SK-N-SH (cell line): ENCODE measurements around the gene BDKRB1. TPM values are rescaled to one million over a fixed set of nuclear protein-coding genes. Genes with fewer than 3 reads are reported as not detected.

Experiments used
- CTCF ChIA-PET: fragments of 300-600, 350-600 bp; formaldehyde crosslinking; extraction: SDS; loops from one replicate; lab custom pipeline; 2021; lab: Yijun Ruan, JAX
- POLR2A ChIA-PET: fragments of 350-600 bp; sonication (Branson Sonifier 250); formaldehyde crosslinking; extraction: SDS; loops from one replicate; lab custom pipeline; 2020; ENCODE audit warnings: antibody characterized with exemption, inconsistent platforms; lab: Yijun Ruan, JAX
- DNase-seq: peaks from one replicate; pipeline ENCODE4 v3.0.0; 2012
- H2AFZ ChIP-seq: fragments of 200-600 bp; sonication (generic); 2 replicates; pipeline ENCODE4 v1.8.1; 2016; ENCODE audit warnings: antibody characterized with exemption, mild to moderate bottlenecking, low read depth
- H3F3A ChIP-seq: fragments of 200-600 bp; sonication (generic); replicated peaks from 2 replicates; pipeline ENCODE3; 2016; ENCODE audit warnings: antibody characterized with exemption, mild to moderate bottlenecking; ENCODE audit not compliant: insufficient read depth
- H3K27ac ChIP-seq, 2 experiments: fragments of 200-500 bp in 1 of 2; fragments of 200-600 bp in 1 of 2; sonication (Bioruptor generic) in 1 of 2; sonication (generic), shearing (Covaris generic) in 1 of 2; 2 replicates each; pipeline versions ENCODE4 v1.5.1 to v1.6.1; 2014 to 2016; ENCODE audit warnings: low read depth in 2 of 2, inconsistent platforms in 1 of 2, low read length in 1 of 2, mild to moderate bottlenecking in 1 of 2, mixed read lengths in 1 of 2
- H3K27me3 ChIP-seq: fragments of 200-600 bp; sonication (generic), shearing (Covaris generic); 2 replicates; pipeline ENCODE4 v1.6.1; 2016; ENCODE audit warnings: mixed run types; ENCODE audit not compliant: insufficient read depth
- H3K36me3 ChIP-seq, 2 experiments: fragments of 200-500 bp in 1 of 2; fragments of 200-600 bp in 1 of 2; sonication (Bioruptor generic) in 1 of 2; sonication (generic) in 1 of 2; replicated peaks in 1 of 2; 2 replicates each; pipeline versions ENCODE3 to v1.5.1; 2014 to 2016; ENCODE audit warnings: low read length in 1 of 2, mild to moderate bottlenecking in 1 of 2; ENCODE audit not compliant: insufficient read depth in 2 of 2, control insufficient read depth in 1 of 2
- H3K4me1 ChIP-seq, 2 experiments: fragments of 200-500 bp in 1 of 2; fragments of 200-600 bp in 1 of 2; sonication (Bioruptor generic) in 1 of 2; sonication (generic), shearing (Covaris generic) in 1 of 2; 2 replicates each; pipeline versions ENCODE4 v1.5.1 to v1.6.1; 2014 to 2016; ENCODE audit warnings: low read depth in 1 of 2, low read length in 1 of 2, mixed run types in 1 of 2; ENCODE audit not compliant: insufficient read depth in 2 of 2, control insufficient read depth in 1 of 2
- H3K4me2 ChIP-seq: fragments of 200-600 bp; sonication (generic), shearing (Covaris generic); 2 replicates; pipeline ENCODE4 v1.6.1; 2017; ENCODE audit warnings: mixed run types
- H3K4me3 ChIP-seq, 2 experiments: fragments of 200-500 bp in 1 of 2; fragments of 200-600 bp in 1 of 2; sonication (Bioruptor generic) in 1 of 2; sonication (generic), shearing (Covaris generic) in 1 of 2; 2 replicates each; pipeline versions ENCODE4 v1.5.1 to v1.8.1; 2014 to 2016; ENCODE audit warnings: low read depth in 2 of 2, inconsistent platforms in 1 of 2, low read length in 1 of 2, mild to moderate bottlenecking in 1 of 2, mixed read lengths in 1 of 2, moderate library complexity in 1 of 2
- H3K79me2 ChIP-seq: fragments of 200-600 bp; sonication (generic); 2 replicates; pipeline ENCODE4 v1.8.1; 2017; ENCODE audit warnings: mild to moderate bottlenecking; ENCODE audit not compliant: insufficient read depth
- H3K9ac ChIP-seq: fragments of 200-600 bp; sonication (generic); 2 replicates; pipeline ENCODE4 v1.6.1; 2017; ENCODE audit warnings: mixed run types
- H3K9me2 ChIP-seq: fragments of 200-600 bp; sonication (generic); 2 replicates; pipeline ENCODE4 v1.6.1; 2017; ENCODE audit warnings: mixed run types
- H3K9me3 ChIP-seq: fragments of 200-600 bp; sonication (generic); 2 replicates; pipeline ENCODE4 v1.6.1; 2017; ENCODE audit warnings: mixed run types, mild to moderate bottlenecking, moderate library complexity
- H4K20me1 ChIP-seq: fragments of 200-600 bp; sonication (generic); 2 replicates; pipeline ENCODE4 v1.6.1; 2017; ENCODE audit warnings: mild to moderate bottlenecking, mixed run types; ENCODE audit not compliant: insufficient read depth
- CHD2 ChIP-seq: fragments of 150-350 bp; IDR thresholded peaks from 2 replicates; pipeline ENCODE4 v1.6.1; 2018; ENCODE audit warnings: low read length; ENCODE audit not compliant: partially characterized antibody
- ELF1 ChIP-seq: IDR thresholded peaks from 2 replicates; pipeline ENCODE4 v1.4.0; 2012
- FOSL2 ChIP-seq: IDR thresholded peaks from 2 replicates; pipeline ENCODE4 v1.4.0; 2012; ENCODE audit warnings: low read depth, mild to moderate bottlenecking, moderate library complexity, borderline replicate concordance
- FOXJ3 ChIP-seq: sonication (generic); formaldehyde crosslinking; IDR thresholded peaks from 2 replicates; pipeline ENCODE4 v1.5.1; 2020; ENCODE audit warnings: mild to moderate bottlenecking, missing genetic modification reagents
- FOXM1 ChIP-seq: IDR thresholded peaks from 2 replicates; pipeline ENCODE4 v1.4.0; 2012; ENCODE audit warnings: low read depth, mild to moderate bottlenecking
- IRF3 ChIP-seq: fragments of 150-350 bp; IDR thresholded peaks from 2 replicates; pipeline ENCODE4 v1.6.1; 2016; ENCODE audit warnings: mild to moderate bottlenecking, low read depth, low read length
- JUND ChIP-seq: IDR thresholded peaks from 2 replicates; pipeline ENCODE4 v1.4.0; 2012
- MEF2A ChIP-seq: IDR thresholded peaks from 2 replicates; pipeline ENCODE4 v1.4.0; 2012; ENCODE audit warnings: low read depth, borderline replicate concordance
- MXI1 ChIP-seq: IDR thresholded peaks from 2 replicates; pipeline ENCODE4 v1.6.1; 2012; ENCODE audit warnings: mild to moderate bottlenecking, low read depth, low read length, improper control_type of control experiment
- NFIC ChIP-seq: IDR thresholded peaks from 2 replicates; pipeline ENCODE4 v1.4.0; 2012; ENCODE audit warnings: borderline replicate concordance
- RAD21 ChIP-seq: IDR thresholded peaks from 2 replicates; pipeline ENCODE4 v1.6.1; 2012; ENCODE audit warnings: mild to moderate bottlenecking, low read length
- REST ChIP-seq: IDR thresholded peaks from 2 replicates; pipeline ENCODE4 v1.6.1; 2012; ENCODE audit warnings: mild to moderate bottlenecking, low read depth, low read length, moderate library complexity
- RXRA ChIP-seq: IDR thresholded peaks from 2 replicates; pipeline ENCODE4 v1.4.0; 2012; ENCODE audit warnings: low read depth, mild to moderate bottlenecking, borderline replicate concordance
- SMC3 ChIP-seq: IDR thresholded peaks from 2 replicates; pipeline ENCODE4 v1.6.1; 2012; ENCODE audit warnings: low read depth, low read length, improper control_type of control experiment
- TAF1 ChIP-seq: IDR thresholded peaks from 2 replicates; pipeline ENCODE4 v1.6.1; 2012; ENCODE audit warnings: low read depth, mild to moderate bottlenecking, low read length, moderate library complexity, borderline replicate concordance
- TCF12 ChIP-seq: IDR thresholded peaks from 2 replicates; pipeline ENCODE4 v1.4.0; 2012
- USF1 ChIP-seq: IDR thresholded peaks from 2 replicates; pipeline ENCODE4 v1.4.0; 2012; ENCODE audit warnings: low read depth, borderline replicate concordance
- USF2 ChIP-seq: fragments of 150-350 bp; IDR thresholded peaks from 2 replicates; pipeline ENCODE4 v1.6.1; 2017; ENCODE audit warnings: antibody characterized with exemption, low read length, low read depth, borderline replicate concordance
- WGBS: methylation state at CpG from one replicate; pipeline ENCODE4 v1.1.6; 2017; ENCODE audit warnings: low lambda C conversion rate; 5-methylcytosine and 5-hydroxymethylcytosine counted together
- polyA plus RNA-seq, 3 experiments: library from polyadenylated mRNA; depleted of rRNA; stranded (reverse); fragments of >200 nt; gene quantifications; 2 replicates each; pipeline ENCODE4 v1.2.3, GENCODE V29; 2012

The BDKRB1 gene
- polyA plus RNA-seq, 1 of the 3 experiments (the other 2 are of a cell fraction): 14.4 TPM

- peaks cover under 1% of the 10 kb centered on the region; the same call in 1 of the 2 replicates for H3K9me3 ChIP-seq
- H3K27ac ChIP-seq: peak overlapping the region in 1 of 2 experiments; percentile 40; a peak in 1 of 4 replicates
- 0 out of 2 replicates have a peak, but pooled peaks cover 2% of the 10 kb centered on the region for H3K79me2 ChIP-seq
- peaks cover 0 to 20% of the 10 kb centered on the region in 2 experiments; a peak in 1 of 4 replicates for H3K4me1 ChIP-seq
- no peak overlapping the region for H3K4me2 ChIP-seq
- no peaks in the 10 kb centered on the region for H3F3A ChIP-seq
- peak; percentile 68 for DNase-seq
- no peak for TF ChIP-seq FOSL2
- TF ChIP-seq CHD2: no peak
- TF ChIP-seq RXRA: no peak
- TF ChIP-seq USF2: no peak
- no peak for TF ChIP-seq SMC3
- no peak for TF ChIP-seq TAF1
- no peak for TF ChIP-seq TCF12
- no peak for TF ChIP-seq ELF1
- no peak for TF ChIP-seq FOXJ3 (CRISPR knock-in tag)
- TF ChIP-seq IRF3: no peak
- TF ChIP-seq FOXM1: no peak
- H3K36me3 ChIP-seq: no peaks in the 10 kb centered on the region
- no peaks in the 10 kb centered on the region for H3K9me2 ChIP-seq
- H3K4me3 ChIP-seq: no peak overlapping the region
- ChIA-PET POLR2A (interaction anchor here (1.0 kb wide), 1 partner anchor 12 kb away, joined by 4 read pairs; the partner anchor contains the start of gene BDKRB2), CTCF (interaction anchor here (1.3 to 3.9 kb wide), 2 partner anchors 58 to 119 kb away, joined by 4 to 19 read pairs; no protein-coding TSS in a partner anchor)
- no peaks in the 10 kb centered on the region for H4K20me1 ChIP-seq
- no peaks in the 10 kb centered on the region for H3K27me3 ChIP-seq
- no peak overlapping the region for H2AFZ ChIP-seq
- WGBS: 74% methylated on average over 4 of the region's 8 CpGs
- H3K9ac ChIP-seq: no peak overlapping the region
Measured at GRCh38 chr14:96217376-96217913, 38.6 kb upstream of the BDKRB1 start.

- TF ChIP-seq USF1 (no peak), NFIC (no peak), CHD2 (no peak), RAD21 (no peak), MEF2A (no peak), USF2 (no peak), REST (no peak), TAF1 (no peak), JUND (no peak), MXI1 (no peak)
- Histone ChIP-seq H3K9me2 (no peaks in the 10 kb centered on the region), H4K20me1 (no peaks in the 10 kb centered on the region), H3K4me3 (no peak overlapping the region), H3K27me3 (no peaks in the 10 kb centered on the region), H3K27ac (no peak overlapping the region), H3K9ac (no peak overlapping the region), H3F3A (no peaks in the 10 kb centered on the region), H3K4me1 (peaks cover 0 to 11% of the 10 kb centered on the region in 2 experiments; a peak in 1 of 4 replicates), H3K36me3 (no peaks in the 10 kb centered on the region), H3K9me3 (no peaks in the 10 kb centered on the region), H3K79me2 (no peaks in the 10 kb centered on the region), H2AFZ (no peak overlapping the region), H3K4me2 (no peak overlapping the region)
- POLR2A ChIA-PET: no interaction called here
- CTCF ChIA-PET: interaction anchor here (0.8 to 1.4 kb wide), 4 partner anchors 10 to 120 kb away, joined by 3 read pairs; no protein-coding TSS in a partner anchor
- no peak for DNase-seq
- 87% methylated on average over 7 of the region's 7 CpGs for WGBS
Measured at GRCh38 chr14:96221109-96221650, 34.8 kb upstream of the BDKRB1 start.
